HUES64 (cell line): ENCODE data around the gene EPHB1.

Experiments
- H3K27ac ChIP-seq: 2 replicates; pipeline ENCODE4 v1.7.0; 2013; ENCODE audit warnings: low read depth, low read length, inconsistent platforms
- H3K27me3 ChIP-seq: 2 replicates; pipeline ENCODE4 v1.6.1; 2013; ENCODE audit warnings: mild to moderate bottlenecking, low read length; ENCODE audit not compliant: insufficient read depth
- H3K36me3 ChIP-seq: 2 replicates; pipeline ENCODE4 v1.6.1; 2013; ENCODE audit warnings: mild to moderate bottlenecking, low read length; ENCODE audit not compliant: insufficient read depth
- H3K4me1 ChIP-seq: 2 replicates; pipeline ENCODE4 v1.6.1; 2013; ENCODE audit warnings: mild to moderate bottlenecking, low read length, moderate library complexity; ENCODE audit not compliant: insufficient read depth
- H3K4me3 ChIP-seq: 2 replicates; pipeline ENCODE4 v1.5.1; 2013; ENCODE audit warnings: mild to moderate bottlenecking, low read length, moderate library complexity
- H3K9ac ChIP-seq: 2 replicates; pipeline ENCODE4 v1.6.1; 2013; ENCODE audit warnings: mild to moderate bottlenecking, low read depth, low read length
- H3K9me3 ChIP-seq: 2 replicates; pipeline ENCODE4 v1.6.1; 2013; ENCODE audit warnings: low read depth, low read length; ENCODE audit not compliant: insufficient read depth
- WGBS: fragments of 150-250, 120-280 bp; methylation state at CpG from one replicate; pipeline ENCODE4 v1.1.7; 2013; ENCODE audit warnings: missing lambda C conversion rate; 5-methylcytosine and 5-hydroxymethylcytosine counted together

EPHB1 gene

DNA sequence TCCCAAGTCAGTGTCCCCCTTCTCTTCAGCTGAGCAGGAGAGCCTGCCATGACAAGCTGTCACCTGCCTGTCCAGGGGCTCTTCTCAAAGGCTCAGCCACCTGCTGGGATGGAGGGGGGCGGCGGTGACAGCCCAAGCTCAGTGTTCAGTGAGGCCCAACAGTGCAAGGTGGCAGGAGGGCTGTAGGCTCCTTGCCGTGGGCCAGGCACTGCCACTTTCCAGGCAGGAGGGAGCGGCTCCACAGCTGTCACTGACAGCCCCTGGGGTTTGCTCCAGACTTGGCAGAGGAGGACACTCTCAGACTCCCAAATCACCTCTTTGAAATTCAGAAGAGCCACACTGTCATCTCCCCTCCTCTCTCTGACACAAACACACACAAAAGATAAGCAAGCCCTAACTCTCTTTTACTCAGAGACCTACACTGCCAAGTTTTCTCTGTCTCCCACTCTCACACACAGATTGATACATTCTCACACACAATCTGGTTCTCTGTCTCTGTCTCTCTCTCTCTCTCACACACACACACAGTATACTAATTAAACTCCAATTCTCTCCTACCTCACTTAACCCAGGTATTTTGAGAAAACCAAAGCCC is 443.3 kb downstream of the EPHB1 start:
- Histone ChIP-seq H3K4me1 (peaks cover 2% of the 10 kb centered on the region; the same call in 1 of the 2 replicates), H3K9ac (no peak overlapping the region)
- WGBS, result 63% methylated on average over 4 of the region's 4 CpGs

DNA sequence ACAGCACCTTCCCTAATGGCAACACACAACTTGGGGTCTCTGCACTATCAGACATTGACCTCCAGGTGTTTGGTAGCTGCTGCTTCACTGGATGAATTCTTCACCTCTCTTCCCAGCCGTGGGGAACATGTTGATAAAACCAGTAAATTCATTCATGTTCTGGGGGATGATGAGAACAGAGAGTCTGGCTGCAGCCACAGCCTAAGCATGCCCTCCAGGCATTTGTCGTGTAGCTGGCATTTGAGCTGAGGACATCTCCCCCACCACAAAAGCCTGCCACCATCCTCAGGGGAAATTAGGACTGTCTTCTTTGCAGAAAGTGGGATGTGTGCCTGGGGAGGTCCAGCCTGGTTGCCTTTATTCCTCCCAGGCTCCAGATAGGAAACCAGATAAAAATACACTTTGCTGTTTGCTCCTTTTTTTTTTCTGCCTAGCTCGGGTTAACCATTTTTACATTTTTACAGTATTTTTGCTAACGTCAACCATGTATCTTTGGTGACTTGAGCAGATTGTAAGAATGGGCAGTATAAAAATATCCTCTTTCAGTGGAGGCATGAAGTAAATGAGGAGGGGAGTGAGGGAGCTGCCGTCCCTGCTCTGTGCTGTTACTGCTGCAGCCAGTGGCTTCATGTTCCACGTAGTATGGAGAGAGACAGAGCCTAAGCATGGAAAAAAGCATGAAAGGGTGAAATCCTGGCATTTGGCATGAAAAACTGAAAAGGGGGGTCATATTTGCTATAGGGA is 444.0 kb downstream of the EPHB1 start:
- WGBS, result 80% methylated on average over 6 of the region's 6 CpGs
- Histone ChIP-seq H3K4me1 (peaks cover 2% of the 10 kb centered on the region; the same call in 1 of the 2 replicates), H3K27ac (no peak overlapping the region), H3K27me3 (no peaks in the 10 kb centered on the region), H3K9me3 (peaks cover 3% of the 10 kb centered on the region; the same call in 1 of the 2 replicates), H3K4me3 (no peak overlapping the region), H3K9ac (no peak overlapping the region), H3K36me3 (no peaks in the 10 kb centered on the region)

More for the DNA sequence above, 443.3 kb downstream of the EPHB1 start:
- Histone ChIP-seq H3K36me3 (no peaks in the 10 kb centered on the region), H3K4me3 (no peak overlapping the region), H3K27me3 (no peaks in the 10 kb centered on the region), H3K9me3 (peaks cover 9% of the 10 kb centered on the region; the same call in 1 of the 2 replicates), H3K27ac (no peak overlapping the region)

DNA sequence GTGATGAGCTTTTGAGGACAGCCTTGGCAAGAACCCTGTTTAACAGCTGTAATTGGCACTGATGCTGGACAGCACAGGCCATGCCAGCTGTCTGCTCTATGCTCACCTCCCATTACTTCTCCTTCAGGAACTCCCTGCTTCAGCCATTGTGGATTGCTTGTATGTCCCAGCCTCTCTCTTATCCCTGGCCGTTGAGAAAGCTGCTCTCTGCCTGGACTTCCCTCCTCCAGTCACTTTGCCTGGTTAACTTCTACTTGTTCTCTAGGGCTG is 444.5 kb downstream of the EPHB1 start:
- Histone ChIP-seq H3K9me3 (no peaks in the 10 kb centered on the region), H3K4me1 (peaks cover 2% of the 10 kb centered on the region; the same call in 1 of the 2 replicates), H3K27ac (no peak overlapping the region), H3K9ac (no peak overlapping the region), H3K36me3 (no peaks in the 10 kb centered on the region), H3K4me3 (no peak overlapping the region), H3K27me3 (no peaks in the 10 kb centered on the region)
- 86% methylated on average over 1 of the region's 1 CpG for WGBS

DNA sequence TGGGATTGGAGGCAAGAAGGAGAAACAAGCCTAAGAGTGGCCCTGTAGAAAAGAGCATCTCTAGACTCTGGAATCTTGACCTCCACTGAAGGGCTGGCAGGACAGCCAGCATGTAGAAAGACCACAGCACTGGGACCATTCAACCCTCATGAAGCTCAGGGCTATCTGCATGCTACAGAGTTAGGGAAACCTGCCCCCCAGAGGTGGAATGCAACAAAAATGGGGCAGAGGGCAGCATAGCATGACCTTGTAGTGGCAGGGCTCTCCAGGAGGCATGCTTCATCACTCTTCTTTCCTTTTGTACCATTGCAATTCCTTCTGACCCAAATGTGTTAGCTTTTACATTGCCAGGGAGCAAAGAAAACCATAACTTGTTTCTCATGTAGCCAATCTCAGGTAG is 445.4 kb downstream of the EPHB1 start:
- no peaks in the 10 kb centered on the region for H3K9me3 ChIP-seq
- H3K4me1 ChIP-seq, result peaks cover 2% of the 10 kb centered on the region; the same call in 1 of the 2 replicates
- H3K9ac ChIP-seq, result no peak overlapping the region
- no peak overlapping the region for H3K4me3 ChIP-seq
- no peaks in the 10 kb centered on the region for H3K36me3 ChIP-seq
- no peaks in the 10 kb centered on the region for H3K27me3 ChIP-seq
- H3K27ac ChIP-seq, result no peak overlapping the region

DNA sequence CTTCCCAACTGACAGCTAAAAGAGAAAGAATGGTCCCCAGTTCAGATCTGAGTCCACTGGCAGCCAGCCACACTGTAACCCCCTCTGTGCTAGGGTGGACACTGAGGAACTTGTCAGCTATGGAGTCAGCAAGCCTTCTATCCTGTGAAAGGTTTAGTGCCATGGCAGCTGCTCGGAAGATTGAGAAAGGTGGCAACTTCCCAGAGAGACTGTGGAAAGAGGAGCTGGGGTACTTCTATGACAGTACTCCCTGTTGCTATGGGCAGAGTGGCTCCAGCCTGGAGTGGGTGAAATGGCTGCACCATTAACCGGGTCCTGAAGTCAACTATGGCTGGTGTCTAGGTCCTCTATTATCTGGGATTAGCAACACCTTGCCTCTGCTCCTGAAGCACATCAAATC is 447.2 kb downstream of the EPHB1 start:
- no peak overlapping the region for H3K4me3 ChIP-seq
- H3K27ac ChIP-seq, result no peak overlapping the region
- no peaks in the 10 kb centered on the region for H3K36me3 ChIP-seq
- 89% methylated on average over 2 of the region's 2 CpGs for WGBS
- H3K4me1 ChIP-seq, result peaks cover 2% of the 10 kb centered on the region; the same call in 1 of the 2 replicates
- no peaks in the 10 kb centered on the region for H3K9me3 ChIP-seq
- no peak overlapping the region for H3K9ac ChIP-seq
- no peaks in the 10 kb centered on the region for H3K27me3 ChIP-seq

DNA sequence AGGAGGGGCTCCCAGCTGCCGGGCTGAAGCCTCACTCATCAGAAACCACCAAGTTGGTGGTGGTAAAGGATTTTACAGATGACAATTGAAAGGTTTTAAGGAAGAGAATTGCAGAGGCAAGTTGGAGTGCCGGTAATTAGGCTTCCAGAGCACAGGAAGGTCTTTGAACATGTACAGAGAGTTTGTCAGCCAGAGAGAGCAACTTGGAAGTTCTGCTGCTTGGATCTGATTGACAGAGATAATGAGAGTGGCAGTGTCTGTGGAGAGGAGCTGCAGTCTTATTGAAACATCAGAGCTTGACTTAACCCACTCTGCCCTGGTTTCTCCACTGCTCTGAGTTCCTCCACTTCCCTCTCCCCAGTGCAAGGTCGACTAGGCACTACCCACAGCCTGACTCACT is 448.6 kb downstream of the EPHB1 start:
- Histone ChIP-seq H3K9me3 (no peaks in the 10 kb centered on the region), H3K4me1 (no peaks in the 10 kb centered on the region), H3K36me3 (no peaks in the 10 kb centered on the region), H3K27me3 (no peaks in the 10 kb centered on the region), H3K4me3 (no peak overlapping the region), H3K9ac (no peak overlapping the region), H3K27ac (no peak overlapping the region)
- 83% methylated on average over 3 of the region's 3 CpGs for WGBS

DNA sequence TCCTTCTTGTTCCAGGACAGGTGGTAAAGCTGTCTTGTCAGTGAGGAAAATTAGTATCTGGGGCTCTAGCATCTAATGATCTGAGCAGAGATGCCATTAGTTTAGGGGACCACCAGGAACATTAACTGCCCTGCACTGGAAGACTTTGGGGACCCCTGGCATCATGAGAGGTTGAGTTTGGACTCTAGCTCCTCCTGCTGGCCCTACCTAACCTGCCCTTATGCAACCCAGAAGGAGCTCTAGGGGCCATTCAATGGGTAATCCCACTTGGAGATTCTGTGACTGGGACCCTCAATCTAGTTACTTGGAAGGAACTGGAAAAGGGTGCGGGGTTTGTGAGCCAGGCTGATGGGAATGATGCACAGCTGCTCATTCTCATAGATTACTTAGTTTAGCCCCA is 451.0 kb downstream of the EPHB1 start:
- Histone ChIP-seq H3K9me3 (no peaks in the 10 kb centered on the region), H3K27me3 (no peaks in the 10 kb centered on the region), H3K9ac (no peak overlapping the region), H3K4me3 (no peak overlapping the region), H3K27ac (no peak overlapping the region), H3K36me3 (no peaks in the 10 kb centered on the region), H3K4me1 (no peaks in the 10 kb centered on the region)
- WGBS, result 95% methylated on average over 1 of the region's 1 CpG

DNA sequence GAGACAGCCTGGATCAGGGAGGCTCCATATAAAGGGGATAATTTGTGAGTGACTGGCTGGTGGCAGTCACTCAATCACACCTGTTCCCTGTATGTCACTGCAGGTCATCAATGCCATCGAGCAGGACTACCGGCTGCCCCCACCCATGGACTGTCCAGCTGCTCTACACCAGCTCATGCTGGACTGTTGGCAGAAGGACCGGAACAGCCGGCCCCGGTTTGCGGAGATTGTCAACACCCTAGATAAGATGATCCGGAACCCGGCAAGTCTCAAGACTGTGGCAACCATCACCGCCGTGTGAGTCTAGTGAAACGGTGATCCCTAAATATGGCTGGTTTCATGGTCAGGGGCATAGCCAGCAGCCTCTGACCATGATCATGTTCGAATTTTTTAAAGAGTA is 453.2 kb downstream of the EPHB1 start:
- no peak overlapping the region for H3K9ac ChIP-seq
- 87% methylated on average over 12 of the region's 12 CpGs for WGBS
- no peaks in the 10 kb centered on the region for H3K9me3 ChIP-seq

DNA sequence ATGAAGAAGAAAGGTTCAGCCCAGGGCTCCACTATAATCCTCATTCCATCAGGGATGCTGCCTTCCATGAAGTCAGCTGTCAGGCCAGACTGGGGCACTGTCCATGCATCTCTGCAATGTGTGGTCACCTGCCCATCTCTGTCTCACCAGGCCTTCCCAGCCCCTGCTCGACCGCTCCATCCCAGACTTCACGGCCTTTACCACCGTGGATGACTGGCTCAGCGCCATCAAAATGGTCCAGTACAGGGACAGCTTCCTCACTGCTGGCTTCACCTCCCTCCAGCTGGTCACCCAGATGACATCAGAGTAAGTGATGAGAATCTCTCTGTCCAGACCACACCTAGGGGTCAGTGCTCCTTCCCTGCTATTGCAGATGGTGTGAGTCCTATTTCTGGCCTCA is 454.1 kb downstream of the EPHB1 start:
- Histone ChIP-seq H3K4me1 (no peaks in the 10 kb centered on the region), H3K4me3 (no peak overlapping the region), H3K27me3 (no peaks in the 10 kb centered on the region), H3K27ac (no peak overlapping the region), H3K9me3 (no peaks in the 10 kb centered on the region), H3K9ac (no peak overlapping the region), H3K36me3 (no peaks in the 10 kb centered on the region)
- 94% methylated on average over 5 of the region's 5 CpGs for WGBS

More for the DNA sequence above, 453.2 kb downstream of the EPHB1 start:
- Histone ChIP-seq H3K36me3 (no peaks in the 10 kb centered on the region), H3K27me3 (no peaks in the 10 kb centered on the region), H3K27ac (no peak overlapping the region), H3K4me3 (no peak overlapping the region), H3K4me1 (no peaks in the 10 kb centered on the region)

DNA sequence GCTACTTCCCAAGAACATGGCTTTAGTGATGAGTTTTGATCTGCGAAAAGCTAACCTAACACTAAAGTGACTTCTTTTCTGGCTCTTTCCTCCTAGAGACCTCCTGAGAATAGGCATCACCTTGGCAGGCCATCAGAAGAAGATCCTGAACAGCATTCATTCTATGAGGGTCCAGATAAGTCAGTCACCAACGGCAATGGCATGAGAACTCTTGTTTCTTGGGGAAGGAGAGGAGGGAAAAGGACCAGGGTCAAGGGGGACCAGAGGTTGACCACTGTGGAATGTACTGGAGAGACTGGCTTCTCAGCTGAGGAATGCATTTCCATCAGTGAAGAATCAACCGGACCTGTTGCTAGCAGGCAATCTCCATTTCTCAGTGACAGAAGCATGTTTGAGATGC is 463.9 kb downstream of the EPHB1 start:
- no peak overlapping the region; the same call in 1 of the 2 replicates for H3K27ac ChIP-seq
- peaks cover 29% of the 10 kb centered on the region for H3K4me1 ChIP-seq
- no peak overlapping the region for H3K9ac ChIP-seq
- H3K9me3 ChIP-seq, result no peaks in the 10 kb centered on the region
- 92% methylated on average over 3 of the region's 3 CpGs for WGBS
- no peaks in the 10 kb centered on the region for H3K27me3 ChIP-seq
- no peaks in the 10 kb centered on the region for H3K36me3 ChIP-seq
- H3K4me3 ChIP-seq, result no peak overlapping the region

DNA sequence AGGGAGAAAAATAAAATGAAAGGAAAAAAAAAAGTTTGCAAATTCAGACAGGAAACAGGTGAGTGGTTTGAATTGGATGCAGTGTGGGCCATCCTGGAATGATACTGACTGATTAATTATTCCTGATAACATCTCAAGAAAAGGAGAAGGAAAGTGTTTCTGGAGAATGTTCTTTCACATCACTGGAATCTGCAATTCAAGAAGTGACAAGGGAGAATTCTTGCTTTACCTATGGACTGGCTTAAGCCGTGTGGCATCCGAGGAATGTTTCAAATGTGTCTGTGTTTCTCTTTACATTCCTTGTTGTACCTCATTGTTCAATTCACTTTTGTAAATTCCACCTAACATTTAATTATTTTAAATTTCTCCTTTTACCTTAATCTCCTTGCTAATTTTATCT is 465.0 kb downstream of the EPHB1 start:
- Histone ChIP-seq H3K9me3 (no peaks in the 10 kb centered on the region), H3K9ac (no peak overlapping the region; the same call in 1 of the 2 replicates), H3K27me3 (no peaks in the 10 kb centered on the region), H3K4me3 (no peak overlapping the region), H3K27ac (peak overlapping the region; percentile 81), H3K36me3 (no peaks in the 10 kb centered on the region), H3K4me1 (peaks cover 29% of the 10 kb centered on the region)
- WGBS, result 71% methylated on average over 2 of the region's 2 CpGs
